Stomach (tissue), 4 donors: ENCODE measurements around the gene PIK3CA.

Experiments
- CTCF ChIP-seq, 7 experiments: fragments of 450-650 bp in 4 of 7; fragments of 200-600 bp in 3 of 7; sonication (generic) in 3 of 7; IDR thresholded peaks; one replicate each; pipeline ENCODE4 v1.5.1; 2016 to 2019; ENCODE audit warnings: antibody characterized with exemption in 7 of 7, control low read depth in 2 of 7, mild to moderate bottlenecking in 1 of 7
- EP300 ChIP-seq: sonication (generic); formaldehyde crosslinking; IDR thresholded peaks from one replicate; pipeline ENCODE4 v1.6.1; 2017; ENCODE audit warnings: antibody characterized with exemption
- POLR2A ChIP-seq, 4 donors: fragments of 450-650 bp; IDR thresholded peaks; one replicate each; pipeline ENCODE4 v1.6.1; 2016; ENCODE audit warnings: antibody characterized with exemption in 4 of 4, control low read depth in 2 of 4, mild to moderate bottlenecking in 1 of 4, moderate library complexity in 1 of 4
- POLR2AphosphoS5 ChIP-seq, 3 donors: sonication (generic); formaldehyde crosslinking; IDR thresholded peaks; one replicate each; pipeline ENCODE4 v1.6.1; 2016; ENCODE audit warnings: antibody characterized with exemption in 3 of 3

GRCh38 chr3:179264449-179264848, 116.3 kb downstream of the PIK3CA start:
- TF ChIP-seq CTCF (IDR thresholded peaks at IDR 0.05), result no peak
- TF ChIP-seq EP300, result no peak
- TF ChIP-seq POLR2A (IDR thresholded peaks at IDR 0.05), result no peak
- no peak for TF ChIP-seq POLR2AphosphoS5 (IDR thresholded peaks at IDR 0.05)
